ENCODE data around the gene RAB8A.

DNA sequence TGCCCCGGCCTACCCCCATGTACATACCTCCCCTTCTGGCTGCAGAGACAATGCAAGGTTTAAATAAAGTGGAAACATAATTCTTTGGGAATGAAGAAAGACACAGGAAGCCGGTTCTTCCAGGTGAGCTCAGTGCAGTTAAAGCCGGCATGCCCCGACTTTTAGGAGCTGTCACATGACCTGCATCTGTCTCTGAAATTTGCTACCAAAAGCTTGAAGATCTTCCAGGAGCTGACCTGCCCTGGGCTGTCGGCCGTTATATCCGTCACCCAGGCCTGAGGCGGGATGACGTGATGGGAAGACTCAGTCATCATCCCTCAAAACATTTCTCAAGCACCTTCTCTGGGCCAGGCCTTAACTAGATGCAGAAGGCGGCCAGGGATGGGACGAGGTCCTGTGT, 10.3 kb downstream of the RAB8A start:
- TF ChIP-seq, protein P1, sequence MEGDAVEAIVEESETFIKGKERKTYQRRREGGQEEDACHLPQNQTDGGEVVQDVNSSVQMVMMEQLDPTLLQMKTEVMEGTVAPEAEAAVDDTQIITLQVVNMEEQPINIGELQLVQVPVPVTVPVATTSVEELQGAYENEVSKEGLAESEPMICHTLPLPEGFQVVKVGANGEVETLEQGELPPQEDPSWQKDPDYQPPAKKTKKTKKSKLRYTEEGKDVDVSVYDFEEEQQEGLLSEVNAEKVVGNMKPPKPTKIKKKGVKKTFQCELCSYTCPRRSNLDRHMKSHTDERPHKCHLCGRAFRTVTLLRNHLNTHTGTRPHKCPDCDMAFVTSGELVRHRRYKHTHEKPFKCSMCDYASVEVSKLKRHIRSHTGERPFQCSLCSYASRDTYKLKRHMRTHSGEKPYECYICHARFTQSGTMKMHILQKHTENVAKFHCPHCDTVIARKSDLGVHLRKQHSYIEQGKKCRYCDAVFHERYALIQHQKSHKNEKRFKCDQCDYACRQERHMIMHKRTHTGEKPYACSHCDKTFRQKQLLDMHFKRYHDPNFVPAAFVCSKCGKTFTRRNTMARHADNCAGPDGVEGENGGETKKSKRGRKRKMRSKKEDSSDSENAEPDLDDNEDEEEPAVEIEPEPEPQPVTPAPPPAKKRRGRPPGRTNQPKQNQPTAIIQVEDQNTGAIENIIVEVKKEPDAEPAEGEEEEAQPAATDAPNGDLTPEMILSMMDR (IDR thresholded peaks at IDR 0.05 in 8 of 11, conservative IDR thresholded peaks at IDR 0.05 in 3 of 11), result no peak
- TF ChIP-seq POLR2A (IDR thresholded peaks at IDR 0.05), result no peak
